GM18907 (cell line): ENCODE results near the gene TEX101.
"Not testable (repeated sequence)": the region's sequence is repeated elsewhere in the genome, so short reads cannot be mapped to it uniquely, and the experiment has no call there.

ENCODE experiments used
- ATAC-seq: cut with Tn5 transposase; IDR thresholded peaks from one replicate; pipeline ENCODE4 v1.9.1; 2021; ENCODE audit warnings: mild to moderate bottlenecking, moderate library complexity; ENCODE audit not compliant: unreplicated experiment

The TEX101 gene

GRCh38 chr19:43416951-43417623 lies 2.4 kb downstream of the TEX101 start:
- no peak for ATAC-seq

GRCh38 chr19:43420954-43421353 lies 6.3 kb downstream of the TEX101 start:
- ATAC-seq: no peak

- ATAC-seq: no peak
Measured at GRCh38 chr19:43422000-43422688, 7.5 kb downstream of the TEX101 start.

- ATAC-seq: no peak
Measured at GRCh38 chr19:43422689-43423066, 8.0 kb downstream of the TEX101 start.

GRCh38 chr19:43423779-43424178 lies 9.1 kb downstream of the TEX101 start:
- no peak for ATAC-seq

- ATAC-seq: no peak
Measured at GRCh38 chr19:43425567-43426392, 11.1 kb downstream of the TEX101 start.

- ATAC-seq: no peak
Measured at GRCh38 chr19:43429395-43429794, 14.7 kb downstream of the TEX101 start.

- ATAC-seq: no peak
Measured at GRCh38 chr19:43430142-43430710, 15.5 kb downstream of the TEX101 start.

GRCh38 chr19:43430976-43431375 lies 16.3 kb downstream of the TEX101 start:
- ATAC-seq: no peak

GRCh38 chr19:43433358-43433673 lies 18.6 kb downstream of the TEX101 start:
- no peak for ATAC-seq

GRCh38 chr19:43433689-43434088 lies 19.0 kb downstream of the TEX101 start:
- no peak for ATAC-seq

- no peak for ATAC-seq
Measured at GRCh38 chr19:43435775-43436174, 21.1 kb downstream of the TEX101 start.

- ATAC-seq: not testable (repeated sequence)
Measured at GRCh38 chr19:43437284-43437683, 22.6 kb downstream of the TEX101 start.

- no peak for ATAC-seq
Measured at GRCh38 chr19:43437712-43438111, 23.0 kb downstream of the TEX101 start.

- no peak for ATAC-seq
Measured at GRCh38 chr19:43438291-43439031, 23.8 kb downstream of the TEX101 start.

GRCh38 chr19:43439032-43439708 lies 24.5 kb downstream of the TEX101 start:
- ATAC-seq: no peak

GRCh38 chr19:43439709-43440063 lies 25.0 kb downstream of the TEX101 start:
- no peak for ATAC-seq

GRCh38 chr19:43441716-43442115 lies 27.0 kb downstream of the TEX101 start:
- ATAC-seq: no peak

- ATAC-seq: not testable (repeated sequence)
Measured at GRCh38 chr19:43444091-43444490, 29.4 kb downstream of the TEX101 start.

- no peak for ATAC-seq
Measured at GRCh38 chr19:43444531-43445287, 30.0 kb downstream of the TEX101 start.
